Natural killer cell (primary cell): ENCODE data around the gene METRNL. TPM values are rescaled to one million over a fixed set of nuclear protein-coding genes. Genes with fewer than 3 reads are reported as not detected.

Source experiments
- ATAC-seq, 3 donors: fragments of 150-1000 bp in 2 of 3; fragments of 200-7000 bp in 1 of 3; cut with Tn5 transposase; 1 replicate in 1 of 3; 2 replicates in 2 of 3; pipeline ENCODE4 v1.10.0; 2021; ENCODE audit warnings: mild to moderate bottlenecking in 2 of 3, moderate library complexity in 2 of 3
- DNase-seq, 2 donors: peaks; one replicate each; pipeline versions ENCODE4 v3.0.0 to v3.0.0-alpha.2; 2013 to 2021; ENCODE audit warnings: mixed read lengths in 1 of 2
- H3K27ac ChIP-seq: one replicate; pipeline ENCODE4 v1.5.1; 2013; ENCODE audit warnings: mild to moderate bottlenecking, low read length
- H3K27me3 ChIP-seq: one replicate; pipeline ENCODE4 v1.6.1; 2013; ENCODE audit warnings: low read length; ENCODE audit not compliant: control insufficient read depth, insufficient read depth
- H3K36me3 ChIP-seq: one replicate; pipeline ENCODE4 v1.6.1; 2013; ENCODE audit warnings: low read length; ENCODE audit not compliant: control insufficient read depth, insufficient read depth
- H3K4me1 ChIP-seq: one replicate; pipeline ENCODE4 v1.6.1; 2013; ENCODE audit warnings: low read length; ENCODE audit not compliant: control insufficient read depth, insufficient read depth
- H3K4me3 ChIP-seq: one replicate; pipeline ENCODE4 v1.5.1; 2013; ENCODE audit warnings: low read length
- H3K9me3 ChIP-seq: one replicate; pipeline ENCODE4 v1.6.1; 2013; ENCODE audit warnings: low read length; ENCODE audit not compliant: control insufficient read depth, insufficient read depth
- H3K27ac Mint-ChIP-seq, 2 donors: one replicate each; pipeline ENCODE4 v1.8.0; 2022; ENCODE audit warnings: mild to moderate bottlenecking in 2 of 2, mixed read lengths in 2 of 2, moderate library complexity in 1 of 2
- H3K27me3 Mint-ChIP-seq, 2 donors: one replicate each; pipeline ENCODE4 v1.8.0; 2022; ENCODE audit warnings: low read depth in 2 of 2, mixed read lengths in 2 of 2
- H3K36me3 Mint-ChIP-seq: one replicate; pipeline ENCODE4 v1.8.0; 2022; ENCODE audit warnings: mixed read lengths
- H3K4me1 Mint-ChIP-seq, 2 donors: one replicate each; pipeline ENCODE4 v1.8.0; 2022; ENCODE audit warnings: mixed read lengths in 2 of 2
- H3K4me3 Mint-ChIP-seq: one replicate; pipeline ENCODE4 v1.8.0; 2022; ENCODE audit warnings: mild to moderate bottlenecking, moderate library complexity, mixed read lengths
- H3K9me3 Mint-ChIP-seq, 2 donors: one replicate each; pipeline ENCODE4 v1.8.0; 2022; ENCODE audit warnings: mixed read lengths in 2 of 2
- CTCF ChIP-seq: fragments of 200-600 bp; IDR thresholded peaks from one replicate; pipeline ENCODE4 v1.8.0; 2022; ENCODE audit warnings: antibody characterized with exemption
- WGBS: methylation state at CpG from one replicate; pipeline ENCODE4 v1.1.7; 2013; ENCODE audit warnings: missing lambda C conversion rate; ENCODE audit not compliant: insufficient coverage; 5-methylcytosine and 5-hydroxymethylcytosine counted together
- intact Hi-C: fragments of 100-400 bp; cut with micrococcal nuclease; formaldehyde crosslinking; loops from one replicate; pipeline ENCODE4 v1.14.2; 2022
- total RNA-seq, 4 donors: library from RNA; stranded (reverse); fragments of 120-200 nt in 1 of 4; gene quantifications; one replicate each; pipeline versions ENCODE4 v1.2.3 to v1.2.4, GENCODE V29; 2013 to 2022

The METRNL gene
- total RNA-seq, 3 donors from 2014 or later (not counting 1 experiment from before 2014, with no cell fraction given): 227 to 390 (median 325) TPM

GRCh38 chr17:83121921-83122820, 42.8 kb downstream of the METRNL start:
- peaks cover 18% of the 10 kb centered on the region for H3K27me3 ChIP-seq
- peak overlapping the region; percentile 68 for H3K4me3 Mint-ChIP-seq
- intact Hi-C loops: no loop called here
- no peak for TF ChIP-seq CTCF
- H3K4me1 Mint-ChIP-seq: peaks cover 56 to 70% of the 10 kb centered on the region in 2 donors
- 76% methylated on average over 25 of the region's 26 CpGs for WGBS
- peaks cover 42 to 53% of the 10 kb centered on the region in 2 donors for H3K27me3 Mint-ChIP-seq
- H3K27ac Mint-ChIP-seq: no peak overlapping the region
- H3K4me3 ChIP-seq: no peak overlapping the region
- no peaks in the 10 kb centered on the region for H3K36me3 Mint-ChIP-seq
- no peaks in the 10 kb centered on the region for H3K36me3 ChIP-seq
- H3K4me1 ChIP-seq: peaks cover 43% of the 10 kb centered on the region
- H3K9me3 Mint-ChIP-seq: no peaks in the 10 kb centered on the region
- no peak overlapping the region for H3K27ac ChIP-seq
- DNase-seq: no peak
- H3K9me3 ChIP-seq: no peaks in the 10 kb centered on the region
- no peak for ATAC-seq

GRCh38 chr17:83122834-83123233, 43.4 kb downstream of the METRNL start:
- Mint-ChIP-seq H3K4me1 (peaks cover 56 to 70% of the 10 kb centered on the region in 2 donors), H3K36me3 (no peaks in the 10 kb centered on the region), H3K9me3 (no peaks in the 10 kb centered on the region), H3K4me3 (peak overlapping the region; percentile 68), H3K27me3 (peaks cover 42 to 53% of the 10 kb centered on the region in 2 donors), H3K27ac (no peak overlapping the region)
- Histone ChIP-seq H3K9me3 (no peaks in the 10 kb centered on the region), H3K36me3 (no peaks in the 10 kb centered on the region), H3K27me3 (peaks cover 18% of the 10 kb centered on the region), H3K27ac (no peak overlapping the region), H3K4me3 (no peak overlapping the region), H3K4me1 (peaks cover 43% of the 10 kb centered on the region)
- DNase-seq: no peak
- WGBS: 97% methylated on average over 16 of the region's 16 CpGs
- TF ChIP-seq CTCF: no peak
- ATAC-seq: no peak
- intact Hi-C loops: no loop called here

GRCh38 chr17:83123896-83124801, 44.7 kb downstream of the METRNL start:
- peak in 1 of 2 donors; percentile 58 for DNase-seq
- H3K4me1 Mint-ChIP-seq: peaks cover 47 to 63% of the 10 kb centered on the region in 2 donors
- H3K27ac Mint-ChIP-seq: peak overlapping the region in 1 of 2 donors; percentile 31
- no peak for TF ChIP-seq CTCF
- ATAC-seq: peak in 2 of 3 donors; percentile 14 to 33
- peaks cover 43% of the 10 kb centered on the region for H3K4me1 ChIP-seq
- peaks cover 33 to 42% of the 10 kb centered on the region in 2 donors for H3K27me3 Mint-ChIP-seq
- intact Hi-C loops: no loop called here
- H3K9me3 ChIP-seq: no peaks in the 10 kb centered on the region
- H3K27ac ChIP-seq: no peak overlapping the region
- H3K4me3 Mint-ChIP-seq: peak overlapping the region; percentile 28
- peaks cover 18% of the 10 kb centered on the region for H3K27me3 ChIP-seq
- no peaks in the 10 kb centered on the region for H3K9me3 Mint-ChIP-seq
- no peaks in the 10 kb centered on the region for H3K36me3 Mint-ChIP-seq
- 61% methylated on average over 25 of the region's 25 CpGs for WGBS
- no peak overlapping the region for H3K4me3 ChIP-seq
- no peaks in the 10 kb centered on the region for H3K36me3 ChIP-seq
